PFSK-1 (cell line): ENCODE results near the gene IGFBP1.

Experiments
- REST ChIP-seq, 2 experiments: IDR thresholded peaks; 2 replicates each; pipeline versions ENCODE4 v1.6.1 to v1.8.0; 2011 to 2012; ENCODE audit warnings: low read depth in 2 of 2, low read length in 2 of 2, control low read depth in 1 of 2, inconsistent platforms in 1 of 2, mild to moderate bottlenecking in 1 of 2, moderate library complexity in 1 of 2; ENCODE audit not compliant: insufficient read depth in 1 of 2
- SIN3A ChIP-seq: IDR thresholded peaks from 2 replicates; pipeline ENCODE4 v1.6.1; 2012; ENCODE audit warnings: mild to moderate bottlenecking, low read length, moderate library complexity, borderline replicate concordance; ENCODE audit not compliant: insufficient read depth
- TAF1 ChIP-seq: IDR thresholded peaks from 2 replicates; pipeline ENCODE4 v1.6.1; 2012; ENCODE audit warnings: low read length, control low read depth, borderline replicate concordance; ENCODE audit not compliant: insufficient read depth

GRCh38 chr7:45893996-45894664, 5.8 kb downstream of the IGFBP1 start:
- TF ChIP-seq TAF1 (no peak), REST (IDR thresholded peaks at IDR 0.05; ENCODE audit: insufficient read depth in 1 of 2, low read depth in 2 of 2, low read length in 2 of 2) (no peak), SIN3A (no peak)
